ENCODE data around the gene E2F4. TPM values are rescaled to one million over a fixed set of nuclear protein-coding genes. Genes with fewer than 3 reads are reported as not detected.

The E2F4 gene
- total RNA-seq, 1 donor from 2014 or later: 35.3 TPM

DNA sequence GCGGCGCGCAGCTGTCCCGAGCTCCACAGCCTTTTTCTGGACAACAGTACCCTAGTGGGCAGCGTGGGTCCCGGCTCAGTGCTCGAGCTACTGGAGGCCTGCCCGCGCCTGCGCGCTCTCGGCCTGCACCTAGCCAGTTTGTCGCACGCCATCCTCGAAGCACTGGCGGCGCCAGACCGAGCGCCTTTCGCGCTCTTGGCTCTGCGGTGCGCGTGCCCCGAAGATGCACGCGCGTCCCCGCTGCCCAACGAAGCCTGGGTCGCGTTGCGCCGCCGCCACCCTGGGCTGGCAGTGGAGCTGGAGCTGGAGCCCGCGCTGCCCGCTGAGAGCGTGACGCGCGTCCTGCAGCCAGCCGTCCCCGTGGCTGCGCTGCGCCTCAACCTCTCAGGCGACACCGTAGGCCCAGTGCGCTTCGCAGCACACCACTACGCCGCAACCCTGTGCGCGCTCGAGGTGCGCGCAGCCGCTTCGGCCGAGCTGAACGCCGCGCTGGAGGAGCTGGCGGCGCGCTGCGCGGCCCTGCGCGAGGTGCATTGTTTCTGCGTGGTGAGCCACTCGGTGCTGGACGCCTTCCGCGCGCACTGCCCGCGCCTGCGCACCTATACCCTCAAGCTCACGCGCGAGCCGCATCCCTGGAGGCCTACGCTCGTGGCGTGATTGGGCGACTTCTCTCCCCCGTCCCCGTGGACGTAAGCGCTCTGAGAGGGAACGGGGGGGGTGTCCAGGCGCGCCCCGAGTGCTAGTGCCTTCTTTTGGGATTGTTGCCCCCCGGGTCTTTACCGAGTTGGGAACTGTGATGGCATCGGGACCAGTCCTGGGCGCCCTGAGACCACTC is 28.6 kb upstream of the E2F4 start:
- Histone ChIP-seq H4K20me1 (ENCODE audit: low read depth) (peaks cover 49% of the 10 kb centered on the region), H2AFZ (replicated peaks) (peak overlapping the region; percentile 87), H3K4me2 (peak overlapping the region; percentile 84), H3K9ac (no peak overlapping the region), H3K9me3 (ENCODE audit: low read depth) (no peaks in the 10 kb centered on the region), H3K4me1 (no peaks in the 10 kb centered on the region), H3K4me3 (peak overlapping the region; percentile 47), H3K79me2 (ENCODE audit: low read depth) (no peaks in the 10 kb centered on the region), H3K36me3 (no peaks in the 10 kb centered on the region), H3K27me3 (peaks cover 100% of the 10 kb centered on the region), H3F3A (ENCODE audit: low read depth) (peaks cover 20% of the 10 kb centered on the region), H3K27ac (no peak overlapping the region)
- peaks cover 6% of the 10 kb centered on the region for H3K4me1 Mint-ChIP-seq
- peak; percentile 82 for DNase-seq (ENCODE audit: low spot score)
- peak; percentile 82 for TF ChIP-seq EZH2phosphoT487 (IDR thresholded peaks at IDR 0.05)
- TF ChIP-seq, protein P1, sequence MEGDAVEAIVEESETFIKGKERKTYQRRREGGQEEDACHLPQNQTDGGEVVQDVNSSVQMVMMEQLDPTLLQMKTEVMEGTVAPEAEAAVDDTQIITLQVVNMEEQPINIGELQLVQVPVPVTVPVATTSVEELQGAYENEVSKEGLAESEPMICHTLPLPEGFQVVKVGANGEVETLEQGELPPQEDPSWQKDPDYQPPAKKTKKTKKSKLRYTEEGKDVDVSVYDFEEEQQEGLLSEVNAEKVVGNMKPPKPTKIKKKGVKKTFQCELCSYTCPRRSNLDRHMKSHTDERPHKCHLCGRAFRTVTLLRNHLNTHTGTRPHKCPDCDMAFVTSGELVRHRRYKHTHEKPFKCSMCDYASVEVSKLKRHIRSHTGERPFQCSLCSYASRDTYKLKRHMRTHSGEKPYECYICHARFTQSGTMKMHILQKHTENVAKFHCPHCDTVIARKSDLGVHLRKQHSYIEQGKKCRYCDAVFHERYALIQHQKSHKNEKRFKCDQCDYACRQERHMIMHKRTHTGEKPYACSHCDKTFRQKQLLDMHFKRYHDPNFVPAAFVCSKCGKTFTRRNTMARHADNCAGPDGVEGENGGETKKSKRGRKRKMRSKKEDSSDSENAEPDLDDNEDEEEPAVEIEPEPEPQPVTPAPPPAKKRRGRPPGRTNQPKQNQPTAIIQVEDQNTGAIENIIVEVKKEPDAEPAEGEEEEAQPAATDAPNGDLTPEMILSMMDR (IDR thresholded peaks at IDR 0.05): peak; percentile 12
- peak; percentile 99 for TF ChIP-seq EZH2 (IDR thresholded peaks at IDR 0.05)
- H3K9me3 Mint-ChIP-seq: no peaks in the 10 kb centered on the region
- H3K27ac Mint-ChIP-seq: no peak overlapping the region
- peaks cover 83% of the 10 kb centered on the region for H3K27me3 Mint-ChIP-seq (ENCODE audit: insufficient read depth, low read depth)
- H3K4me3 Mint-ChIP-seq: peak overlapping the region; percentile 69
- no peaks in the 10 kb centered on the region for H3K36me3 Mint-ChIP-seq

DNA sequence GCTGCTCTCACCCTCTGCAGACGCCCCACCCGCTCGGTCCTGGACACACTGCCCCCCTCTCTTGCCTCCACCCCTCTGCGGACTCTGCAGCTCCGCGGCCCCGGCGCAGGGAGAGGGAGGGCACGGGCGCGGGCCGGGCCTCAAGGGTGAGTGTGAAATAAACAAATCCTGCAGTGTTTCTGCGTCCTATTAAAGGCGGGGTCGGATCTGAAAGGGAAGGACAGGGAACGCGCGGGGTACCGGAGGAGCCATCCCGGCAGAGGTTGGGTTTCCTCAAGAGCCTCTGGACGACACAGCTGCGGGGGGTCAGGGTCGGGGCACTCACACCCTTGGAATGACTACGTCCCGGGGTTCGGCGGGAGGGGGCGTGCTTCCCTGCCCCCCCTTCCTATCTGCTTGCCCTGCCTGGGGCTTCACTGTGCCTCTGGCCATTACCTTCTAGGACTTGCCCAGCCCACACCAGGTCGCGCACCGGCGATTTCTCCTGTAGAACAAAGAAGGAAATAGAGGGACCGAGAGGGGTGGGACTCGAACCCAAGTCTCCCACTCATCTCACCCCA is 27.9 kb upstream of the E2F4 start:
- Mint-ChIP-seq H3K27me3 (ENCODE audit: insufficient read depth, low read depth) (peaks cover 82% of the 10 kb centered on the region), H3K4me3 (peak overlapping the region; percentile 69)
- no peak overlapping the region for H3K27ac ChIP-seq

DNA sequence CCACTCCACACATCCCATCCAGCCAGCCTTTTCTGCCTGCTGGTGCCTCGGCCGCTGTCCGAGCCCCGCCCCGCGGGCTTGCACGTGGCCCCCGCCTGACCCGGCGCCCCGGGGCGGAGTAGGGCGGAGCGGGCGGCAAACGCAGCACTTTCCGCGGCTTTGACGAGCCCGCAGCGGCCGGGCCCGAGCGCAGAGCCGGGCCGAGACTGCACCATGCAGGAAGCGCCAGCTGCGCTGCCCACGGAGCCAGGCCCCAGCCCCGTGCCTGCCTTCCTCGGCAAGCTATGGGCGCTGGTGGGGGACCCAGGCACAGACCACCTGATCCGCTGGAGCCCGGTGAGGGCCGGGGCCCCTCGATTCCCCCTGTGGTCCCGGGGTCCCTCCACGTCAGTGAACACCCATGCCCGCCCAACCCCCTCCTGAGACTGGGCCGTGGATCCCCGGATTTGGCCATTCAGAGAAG is 27.3 kb upstream of the E2F4 start, which contains the start of gene HSF4:
HSF4 (plus strand) TSS at position 147 of the 463 bp plus-strand sequence; CDS start at position 214, 67 bp downstream.
- H3K36me3 ChIP-seq: no peaks in the 10 kb centered on the region
- no peaks in the 10 kb centered on the region for H3K36me3 Mint-ChIP-seq
- H3K27ac Mint-ChIP-seq: no peak within 1 kb of the TSS

More for the DNA sequence above, 27.9 kb upstream of the E2F4 start:
- TF ChIP-seq, protein P1 (IDR thresholded peaks at IDR 0.05): no peak
- peak; percentile 82 for TF ChIP-seq EZH2 (IDR thresholded peaks at IDR 0.05)
- peak; percentile 45 for TF ChIP-seq EZH2phosphoT487 (IDR thresholded peaks at IDR 0.05)
- peaks cover 49% of the 10 kb centered on the region for H4K20me1 ChIP-seq (ENCODE audit: low read depth)
- peak overlapping the region; percentile 47 for H3K4me3 ChIP-seq
- Mint-ChIP-seq H3K9me3 (no peaks in the 10 kb centered on the region), H3K4me1 (peaks cover 2% of the 10 kb centered on the region), H3K27ac (no peak overlapping the region), H3K36me3 (no peaks in the 10 kb centered on the region)
- peaks cover 20% of the 10 kb centered on the region for H3F3A ChIP-seq (ENCODE audit: low read depth)
- no peaks in the 10 kb centered on the region for H3K9me3 ChIP-seq (ENCODE audit: low read depth)
- peak; percentile 48 for DNase-seq (ENCODE audit: low spot score)
- no peak overlapping the region for H3K9ac ChIP-seq
- peak overlapping the region; percentile 84 for H3K4me2 ChIP-seq
- no peaks in the 10 kb centered on the region for H3K79me2 ChIP-seq (ENCODE audit: low read depth)
- no peaks in the 10 kb centered on the region for H3K4me1 ChIP-seq
- no peaks in the 10 kb centered on the region for H3K36me3 ChIP-seq
- H2AFZ ChIP-seq (replicated peaks): no peak overlapping the region
- peaks cover 100% of the 10 kb centered on the region for H3K27me3 ChIP-seq

More for the DNA sequence above, 27.3 kb upstream of the E2F4 start, which contains the start of gene HSF4:
- Mint-ChIP-seq H3K27me3 (ENCODE audit: insufficient read depth, low read depth) (peaks cover 77% of the 10 kb centered on the region), H3K4me1 (peaks cover 3% of the 10 kb centered on the region), H3K4me3 (peak within 1 kb of the TSS; percentile 69), H3K9me3 (no peaks in the 10 kb centered on the region)
- DNase-seq (ENCODE audit: low spot score): peak; percentile 56
- no peak within 1 kb of the TSS for H3K27ac ChIP-seq
- H4K20me1 ChIP-seq (ENCODE audit: low read depth): peaks cover 47% of the 10 kb centered on the region
- TF ChIP-seq, protein P1 (IDR thresholded peaks at IDR 0.05): no peak
- H3K4me3 ChIP-seq: peak within 1 kb of the TSS; percentile 47
- peaks cover 100% of the 10 kb centered on the region for H3K27me3 ChIP-seq
- peak within 1 kb of the TSS; percentile 84 for H3K4me2 ChIP-seq
- H2AFZ ChIP-seq (replicated peaks): peak within 1 kb of the TSS; percentile 87
- no peak within 1 kb of the TSS for H3K9ac ChIP-seq
- no peaks in the 10 kb centered on the region for H3K79me2 ChIP-seq (ENCODE audit: low read depth)
- H3K9me3 ChIP-seq (ENCODE audit: low read depth): no peaks in the 10 kb centered on the region
- no peaks in the 10 kb centered on the region for H3K4me1 ChIP-seq
- H3F3A ChIP-seq (ENCODE audit: low read depth): peaks cover 24% of the 10 kb centered on the region

Data from neural progenitor cell (in vitro differentiated cells).